ENCODE results near the gene TM6SF1.

Gene TM6SF1

DNA sequence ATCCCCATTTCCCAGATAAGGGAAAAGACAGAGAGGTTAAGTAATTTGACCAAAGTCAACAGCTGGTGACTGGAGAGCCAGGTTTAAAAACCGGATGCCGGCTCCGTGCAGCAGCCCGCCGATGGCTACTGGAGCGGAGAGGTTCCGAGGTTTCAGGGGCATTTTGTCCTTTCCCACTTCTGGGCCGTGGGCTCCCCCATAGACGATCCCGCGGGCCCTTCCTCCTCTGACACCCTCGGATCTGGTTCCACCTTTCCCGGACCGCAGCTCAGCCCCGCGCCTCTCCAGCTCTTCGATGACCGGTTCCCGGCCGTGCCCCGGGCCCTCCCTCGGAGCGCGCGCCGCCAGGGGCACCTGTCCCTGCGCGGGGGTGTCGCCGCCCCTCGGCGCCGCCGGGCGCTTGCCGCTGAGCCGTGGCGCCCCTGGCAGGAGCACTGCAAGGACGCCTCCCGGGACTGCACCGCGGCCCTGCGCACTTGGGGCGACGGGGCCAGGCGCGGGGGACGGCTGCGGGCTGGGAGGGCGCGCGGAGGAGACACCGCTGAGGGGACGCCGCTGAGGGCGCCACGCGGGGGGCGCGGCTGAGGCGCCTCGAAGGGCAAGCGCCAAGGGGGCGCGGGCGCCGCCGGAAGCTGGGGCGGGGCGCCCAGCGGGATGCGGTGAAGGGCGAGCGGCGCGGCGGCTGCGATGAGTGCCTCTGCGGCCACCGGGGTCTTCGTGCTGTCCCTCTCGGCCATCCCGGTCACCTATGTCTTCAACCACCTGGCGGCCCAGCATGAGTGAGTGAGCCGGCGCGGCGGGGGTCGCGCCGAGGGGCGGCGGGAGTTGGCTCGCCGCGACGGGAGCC is at the start of gene TM6SF1:
Gene TM6SF1 (plus strand): TSS at position 652 of the 847 bp plus-strand sequence. CDS start 36 bp downstream, at position 688.
- TF ChIP-seq, protein P1, sequence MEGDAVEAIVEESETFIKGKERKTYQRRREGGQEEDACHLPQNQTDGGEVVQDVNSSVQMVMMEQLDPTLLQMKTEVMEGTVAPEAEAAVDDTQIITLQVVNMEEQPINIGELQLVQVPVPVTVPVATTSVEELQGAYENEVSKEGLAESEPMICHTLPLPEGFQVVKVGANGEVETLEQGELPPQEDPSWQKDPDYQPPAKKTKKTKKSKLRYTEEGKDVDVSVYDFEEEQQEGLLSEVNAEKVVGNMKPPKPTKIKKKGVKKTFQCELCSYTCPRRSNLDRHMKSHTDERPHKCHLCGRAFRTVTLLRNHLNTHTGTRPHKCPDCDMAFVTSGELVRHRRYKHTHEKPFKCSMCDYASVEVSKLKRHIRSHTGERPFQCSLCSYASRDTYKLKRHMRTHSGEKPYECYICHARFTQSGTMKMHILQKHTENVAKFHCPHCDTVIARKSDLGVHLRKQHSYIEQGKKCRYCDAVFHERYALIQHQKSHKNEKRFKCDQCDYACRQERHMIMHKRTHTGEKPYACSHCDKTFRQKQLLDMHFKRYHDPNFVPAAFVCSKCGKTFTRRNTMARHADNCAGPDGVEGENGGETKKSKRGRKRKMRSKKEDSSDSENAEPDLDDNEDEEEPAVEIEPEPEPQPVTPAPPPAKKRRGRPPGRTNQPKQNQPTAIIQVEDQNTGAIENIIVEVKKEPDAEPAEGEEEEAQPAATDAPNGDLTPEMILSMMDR (IDR thresholded peaks at IDR 0.05; ENCODE audit: low read depth, low read length): no peak
- peak within 1 kb of the TSS; percentile 41 for H3K4me3 ChIP-seq (ENCODE audit: low read depth, low read length)
- in situ Hi-C loops (cut with HindIII; ENCODE audit: low sequenced_read_pairs): no loop called here
- no peak for DNase-seq (ENCODE audit: low read depth, low spot score)

DNA sequence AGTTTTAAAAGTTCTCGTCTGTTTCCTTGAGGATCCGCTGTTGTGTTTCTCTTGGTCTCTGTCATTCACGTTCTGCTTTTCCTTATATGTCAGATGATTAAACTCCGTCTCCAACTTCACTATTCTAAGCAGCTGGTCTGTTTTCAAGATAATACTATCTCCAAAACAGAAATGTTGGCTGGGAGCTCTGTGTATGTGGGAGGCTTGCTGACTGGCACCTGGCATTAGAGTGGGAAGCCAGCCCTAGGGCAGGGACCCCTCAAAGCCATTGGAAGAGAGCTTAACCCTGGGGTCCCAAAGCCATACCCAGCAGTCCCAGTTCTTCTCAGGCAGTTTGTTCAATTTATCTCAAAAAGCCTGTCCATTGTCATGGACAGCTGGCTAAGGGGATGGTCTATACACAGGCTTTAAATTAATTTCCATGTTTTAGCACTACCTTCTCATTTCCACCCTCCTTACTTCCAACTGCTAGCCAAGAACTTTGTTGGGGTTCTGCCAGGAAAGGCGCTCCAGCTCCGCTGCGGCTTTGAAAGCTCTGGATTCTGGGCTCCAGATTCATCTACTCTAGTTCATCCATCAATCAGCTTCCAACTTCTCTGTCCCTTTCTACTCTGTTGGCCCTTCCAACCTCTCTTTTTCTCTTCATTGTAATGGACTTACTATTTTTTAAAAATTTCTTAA is 49.6 kb upstream of the TM6SF1 start:
- no peak overlapping the region for H3K4me3 ChIP-seq (ENCODE audit: low read depth, low read length)
- in situ Hi-C loops (cut with HindIII; ENCODE audit: low sequenced_read_pairs): no loop called here
- DNase-seq (ENCODE audit: low read depth, low spot score): no peak
- TF ChIP-seq, protein P1 (IDR thresholded peaks at IDR 0.05; ENCODE audit: low read depth, low read length): no peak

DNA sequence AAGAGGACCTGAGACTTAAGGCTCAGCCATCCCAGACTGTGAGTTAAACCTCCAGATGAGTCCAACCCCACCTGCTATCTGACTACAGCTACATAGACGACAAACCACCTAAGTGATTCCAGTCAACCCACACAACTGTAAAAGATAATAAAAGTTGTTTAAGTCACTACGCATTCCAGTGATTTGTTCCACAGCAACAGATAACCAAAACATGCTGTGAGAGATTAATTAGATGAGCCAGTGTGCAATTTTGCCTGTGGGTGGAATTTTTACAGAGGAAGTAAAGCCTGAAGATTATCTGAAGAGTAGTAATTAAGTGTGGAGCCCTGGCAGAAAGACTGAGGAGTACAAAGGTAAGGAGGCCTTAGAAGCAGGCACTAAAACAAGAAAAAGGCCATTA is 45.8 kb upstream of the TM6SF1 start:
- in situ Hi-C loops (cut with HindIII; ENCODE audit: low sequenced_read_pairs): no loop called here
- TF ChIP-seq, protein P1 (IDR thresholded peaks at IDR 0.05; ENCODE audit: low read depth, low read length): no peak
- DNase-seq (ENCODE audit: low read depth, low spot score): peak; percentile 39
- H3K4me3 ChIP-seq (ENCODE audit: low read depth, low read length): no peak overlapping the region

DNA sequence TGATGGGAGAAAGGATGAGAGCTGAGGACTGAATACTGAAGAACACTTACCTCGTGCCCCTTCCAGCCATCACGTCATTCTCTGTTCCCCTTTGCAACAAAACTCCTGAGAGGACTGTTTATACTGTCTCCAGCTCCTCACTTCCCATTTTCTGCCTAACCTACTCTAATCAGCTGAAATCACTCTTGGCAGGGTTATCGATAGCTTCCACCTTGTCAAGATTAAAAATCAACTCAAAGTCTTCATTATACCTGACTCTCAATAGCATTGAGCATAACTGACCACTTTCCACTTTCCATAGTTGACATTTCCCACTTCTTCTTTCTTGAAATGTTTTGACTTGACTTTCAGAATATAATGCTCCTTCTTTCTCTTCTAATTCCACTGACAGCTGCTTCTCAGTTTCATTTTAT is 44.7 kb upstream of the TM6SF1 start:
- H3K4me3 ChIP-seq (ENCODE audit: low read depth, low read length): no peak overlapping the region
- in situ Hi-C loops (cut with HindIII; ENCODE audit: low sequenced_read_pairs): no loop called here
- no peak for DNase-seq (ENCODE audit: low read depth, low spot score)
- TF ChIP-seq, protein P1 (IDR thresholded peaks at IDR 0.05; ENCODE audit: low read depth, low read length): no peak

DNA sequence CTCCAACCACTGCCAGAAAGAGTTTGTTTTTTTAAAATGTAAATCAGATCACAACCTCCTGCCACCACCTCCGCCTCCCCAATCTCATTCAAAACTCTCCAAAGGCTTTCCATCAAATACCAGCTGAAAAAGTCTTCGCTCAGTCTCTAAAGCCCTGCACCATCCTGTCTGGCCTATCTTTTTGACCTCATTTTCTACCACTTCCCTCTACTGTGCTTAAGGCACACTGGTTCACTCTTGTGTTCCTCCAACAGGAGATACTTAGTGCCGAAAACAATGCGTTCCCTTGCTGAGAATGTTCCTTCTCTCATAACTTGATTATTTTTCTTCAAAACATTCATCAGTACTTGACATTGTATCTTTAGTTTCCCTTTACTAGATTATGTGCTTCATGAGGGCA is 43.9 kb upstream of the TM6SF1 start:
- TF ChIP-seq, protein P1 (IDR thresholded peaks at IDR 0.05; ENCODE audit: low read depth, low read length): no peak
- in situ Hi-C loops (cut with HindIII; ENCODE audit: low sequenced_read_pairs): no loop called here
- H3K4me3 ChIP-seq (ENCODE audit: low read depth, low read length): no peak overlapping the region
- DNase-seq (ENCODE audit: low read depth, low spot score): no peak

DNA sequence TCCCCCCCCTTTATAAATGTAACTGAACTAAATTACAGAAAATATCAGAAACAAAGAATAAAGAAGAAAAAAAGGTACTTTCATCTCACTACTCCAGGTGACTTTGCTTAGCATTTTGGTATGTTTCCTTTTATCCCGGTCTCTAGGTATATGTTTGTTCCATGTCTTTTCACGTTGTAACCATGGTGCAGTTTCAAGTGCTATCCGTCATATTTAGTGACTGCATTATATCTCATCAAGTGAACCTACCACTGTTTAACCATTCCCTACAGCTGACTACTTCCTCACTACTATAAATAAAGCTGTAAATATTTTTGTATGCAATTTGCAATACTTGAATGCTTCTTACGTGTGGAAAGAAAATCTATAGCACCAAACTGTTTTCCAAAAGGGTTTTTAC is 42.6 kb upstream of the TM6SF1 start:
- TF ChIP-seq, protein P1 (IDR thresholded peaks at IDR 0.05; ENCODE audit: low read depth, low read length): no peak
- no peak for DNase-seq (ENCODE audit: low read depth, low spot score)
- H3K4me3 ChIP-seq (ENCODE audit: low read depth, low read length): peak overlapping the region; percentile 85
- in situ Hi-C loops (cut with HindIII; ENCODE audit: low sequenced_read_pairs): no loop called here

All from astrocyte of the spinal cord (primary cell).